Measurements from ENCODE around the gene ADGRL2.

GRCh38 chr1:81921344-81921743, 120.6 kb downstream of the ADGRL2 start:
- TF ChIP-seq EP300 (IDR thresholded peaks at IDR 0.05) (no peak), CTCF (IDR thresholded peaks at IDR 0.05) (no peak)
